Stimulated activated CD4-positive, alpha-beta T cell treated with anti-CD3 and anti-CD28 coated beads, Interleukin-4, amount 100 ng/mL, for 4 hours (primary cell): Measurements from ENCODE around the gene ILF2.
A peak's percentile ranks its signal among the peaks of the same experiment; 100 is the strongest.
"Not testable (repeated sequence)": the region's sequence is repeated elsewhere in the genome, so short reads cannot be mapped to it uniquely, and the experiment has no call there.

Experiments
- DNase-seq, 2 experiments: peaks; one replicate each; pipeline ENCODE4 v3.0.0-alpha.2; 2020

Gene ILF2

GRCh38 chr1:153678519-153679336, 7.9 kb upstream of the ILF2 start, which contains the start of gene NPR1:
NPR1 (plus strand) TSS chr1:153678688; CDS start chr1:153679109, 421 bp downstream.
- peak in 1 of 2 experiments; percentile 26 for DNase-seq

GRCh38 chr1:153677718-153678518, 7.1 kb upstream of the ILF2 start:
- DNase-seq = peak; percentile 26 to 42

GRCh38 chr1:153673511-153673910, 2.7 kb upstream of the ILF2 start:
- no peak for DNase-seq

- DNase-seq = peak; percentile 34 to 48
Measured at GRCh38 chr1:153671628-153672353, 998 bp upstream of the ILF2 start.

GRCh38 chr1:153670257-153670858, 435 bp downstream of the ILF2 start:
- DNase-seq = peak in 1 of 2 experiments; percentile 30

GRCh38 chr1:153669606-153670005, 1.2 kb downstream of the ILF2 start:
- DNase-seq = no peak

GRCh38 chr1:153668672-153669071, 2.1 kb downstream of the ILF2 start:
- not testable (repeated sequence) for DNase-seq

- DNase-seq = no peak
Measured at GRCh38 chr1:153667439-153667838, 3.4 kb downstream of the ILF2 start.

GRCh38 chr1:153663211-153663610, 7.6 kb downstream of the ILF2 start:
- DNase-seq = no peak

GRCh38 chr1:153662269-153662668, 8.5 kb downstream of the ILF2 start:
- no peak for DNase-seq

- no peak for DNase-seq
Measured at GRCh38 chr1:153661111-153661708, 9.6 kb downstream of the ILF2 start.

- no peak for DNase-seq
Measured at GRCh38 chr1:153659656-153660055, 11.1 kb downstream of the ILF2 start.

- DNase-seq = no peak
Measured at GRCh38 chr1:153659175-153659534, 11.6 kb downstream of the ILF2 start.

GRCh38 chr1:153658400-153659174, 12.2 kb downstream of the ILF2 start, which contains the start of gene SNAPIN:
SNAPIN (plus strand) TSS chr1:153658703; CDS start chr1:153658744, 41 bp downstream.
- peak; percentile 89 for DNase-seq

- DNase-seq = no peak
Measured at GRCh38 chr1:153655333-153655732, 15.5 kb downstream of the ILF2 start.

- no peak for DNase-seq
Measured at GRCh38 chr1:153652805-153653500, 17.8 kb downstream of the ILF2 start.

- DNase-seq = no peak
Measured at GRCh38 chr1:153651771-153652170, 19.0 kb downstream of the ILF2 start.

- no peak for DNase-seq
Measured at GRCh38 chr1:153649863-153650235, 20.9 kb downstream of the ILF2 start.

GRCh38 chr1:153649137-153649862, 21.5 kb downstream of the ILF2 start:
- no peak for DNase-seq

GRCh38 chr1:153648000-153648643, 22.7 kb downstream of the ILF2 start:
- DNase-seq = no peak
